Measurements from ENCODE around the gene ZNF630.

ZNF630 gene

GRCh38 chrX:48083212-48083611 lies 11.8 kb upstream of the ZNF630 start:
- TF ChIP-seq ZFX (IDR thresholded peaks at IDR 0.05) = no peak
- TF ChIP-seq, protein P1, sequence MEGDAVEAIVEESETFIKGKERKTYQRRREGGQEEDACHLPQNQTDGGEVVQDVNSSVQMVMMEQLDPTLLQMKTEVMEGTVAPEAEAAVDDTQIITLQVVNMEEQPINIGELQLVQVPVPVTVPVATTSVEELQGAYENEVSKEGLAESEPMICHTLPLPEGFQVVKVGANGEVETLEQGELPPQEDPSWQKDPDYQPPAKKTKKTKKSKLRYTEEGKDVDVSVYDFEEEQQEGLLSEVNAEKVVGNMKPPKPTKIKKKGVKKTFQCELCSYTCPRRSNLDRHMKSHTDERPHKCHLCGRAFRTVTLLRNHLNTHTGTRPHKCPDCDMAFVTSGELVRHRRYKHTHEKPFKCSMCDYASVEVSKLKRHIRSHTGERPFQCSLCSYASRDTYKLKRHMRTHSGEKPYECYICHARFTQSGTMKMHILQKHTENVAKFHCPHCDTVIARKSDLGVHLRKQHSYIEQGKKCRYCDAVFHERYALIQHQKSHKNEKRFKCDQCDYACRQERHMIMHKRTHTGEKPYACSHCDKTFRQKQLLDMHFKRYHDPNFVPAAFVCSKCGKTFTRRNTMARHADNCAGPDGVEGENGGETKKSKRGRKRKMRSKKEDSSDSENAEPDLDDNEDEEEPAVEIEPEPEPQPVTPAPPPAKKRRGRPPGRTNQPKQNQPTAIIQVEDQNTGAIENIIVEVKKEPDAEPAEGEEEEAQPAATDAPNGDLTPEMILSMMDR (conservative IDR thresholded peaks at IDR 0.05) = peak; percentile 74
- no peak overlapping the region for H3K27ac ChIP-seq

DNA sequence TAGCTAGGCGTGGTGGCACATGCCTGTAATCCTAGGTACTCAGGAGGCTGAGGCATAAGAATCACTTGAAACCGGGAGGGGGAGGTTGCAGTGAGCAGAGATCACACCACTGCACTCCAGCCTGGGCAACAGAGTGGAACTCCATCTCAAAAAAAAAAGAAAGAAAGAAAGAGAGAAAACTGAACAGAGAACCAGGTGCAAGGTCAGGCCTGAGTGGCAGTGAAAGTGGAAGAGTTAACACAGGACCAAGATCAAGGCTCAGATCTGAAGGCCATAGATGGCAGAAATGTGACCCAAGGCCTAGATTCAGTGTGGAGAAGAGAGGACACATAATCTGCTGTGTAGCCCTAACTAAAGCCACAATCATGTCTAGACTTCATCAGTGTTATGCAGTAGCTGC lies 4.9 kb upstream of the ZNF630 start:
- H3K27ac ChIP-seq = no peak overlapping the region
- no peak for TF ChIP-seq ZFX (IDR thresholded peaks at IDR 0.05)
- TF ChIP-seq, protein P1 (conservative IDR thresholded peaks at IDR 0.05) = no peak

DNA sequence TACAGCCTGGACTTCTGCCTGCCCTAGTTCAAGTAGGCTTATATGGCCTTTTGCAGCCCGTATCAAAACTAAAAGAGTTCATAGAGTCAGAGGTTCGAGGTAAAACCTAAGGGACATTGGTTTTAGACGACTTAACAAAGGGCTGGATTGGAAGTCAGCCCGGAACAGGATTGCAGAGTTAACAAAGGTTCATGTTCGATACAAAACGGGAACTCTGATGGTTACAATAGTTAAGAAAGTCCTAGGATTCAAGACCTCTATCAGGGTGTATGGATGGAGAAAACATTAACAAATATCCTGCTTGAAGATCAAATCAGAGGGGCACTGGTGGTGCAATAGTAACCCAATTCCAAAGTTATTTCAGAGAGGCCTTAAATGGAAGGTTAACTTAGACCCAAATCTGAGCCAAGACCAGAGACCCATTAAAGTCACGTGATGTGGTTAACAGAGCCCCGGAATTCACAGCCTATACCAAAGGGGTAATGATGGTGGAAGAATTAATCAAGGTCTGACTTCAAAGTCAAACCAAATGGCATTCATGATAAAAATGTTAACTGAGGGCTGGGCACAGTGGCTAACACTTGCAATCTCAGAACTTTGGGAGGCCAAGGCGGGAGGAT lies 656 bp upstream of the ZNF630 start:
- no peak for TF ChIP-seq ZFX (IDR thresholded peaks at IDR 0.05)
- TF ChIP-seq, protein P1 (conservative IDR thresholded peaks at IDR 0.05) = no peak
- no peak overlapping the region for H3K27ac ChIP-seq

GRCh38 chrX:48068096-48068887 lies 3.1 kb downstream of the ZNF630 start:
- no peak overlapping the region for H3K27ac ChIP-seq
- no peak for TF ChIP-seq ZFX (IDR thresholded peaks at IDR 0.05)
- TF ChIP-seq, protein P1 (conservative IDR thresholded peaks at IDR 0.05) = no peak

GRCh38 chrX:48064261-48064660 lies 7.2 kb downstream of the ZNF630 start:
- TF ChIP-seq, protein P1 (conservative IDR thresholded peaks at IDR 0.05) = no peak
- TF ChIP-seq ZFX (IDR thresholded peaks at IDR 0.05) = no peak
- no peak overlapping the region for H3K27ac ChIP-seq

- H3K27ac ChIP-seq = no peak overlapping the region
- TF ChIP-seq, protein P1 (conservative IDR thresholded peaks at IDR 0.05) = no peak
- no peak for TF ChIP-seq ZFX (IDR thresholded peaks at IDR 0.05)
These were observed 12.2 kb downstream of the ZNF630 start for GRCh38 chrX:48059296-48059639.

DNA sequence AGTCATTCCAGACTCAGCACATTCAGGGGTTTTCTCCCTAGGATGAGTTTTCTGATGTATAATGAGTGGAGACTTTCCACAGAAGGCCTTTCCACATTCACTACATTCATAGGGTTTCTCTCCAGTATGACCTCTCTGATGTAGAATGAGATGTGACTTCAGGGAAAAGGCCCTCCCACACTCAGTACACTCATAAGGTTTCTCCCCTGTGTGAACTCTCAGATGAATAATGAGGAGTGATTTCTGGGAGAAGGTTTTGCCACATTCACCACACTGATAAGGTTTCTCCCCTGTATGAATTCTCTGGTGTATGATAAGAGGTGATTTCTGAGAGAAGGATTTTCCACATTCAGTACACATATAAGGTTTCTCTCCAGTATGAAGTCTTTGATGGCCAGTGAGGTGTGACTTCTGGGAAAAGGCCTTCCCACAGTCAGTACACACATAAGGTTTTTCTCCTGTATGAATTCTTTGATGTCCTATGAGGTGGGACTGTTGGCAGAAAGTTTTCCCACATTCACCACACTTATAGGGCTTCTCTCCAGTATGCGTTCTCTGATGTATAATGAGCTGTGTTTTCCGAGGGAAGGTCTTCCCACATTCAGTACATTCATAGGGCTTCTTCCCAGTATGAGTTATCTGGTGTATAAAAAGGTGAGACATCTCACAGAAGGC lies 12.7 kb downstream of the ZNF630 start:
- no peak overlapping the region for H3K27ac ChIP-seq
- TF ChIP-seq, protein P1 (conservative IDR thresholded peaks at IDR 0.05) = no peak
- TF ChIP-seq ZFX (IDR thresholded peaks at IDR 0.05) = no peak
